ENCODE measurements around the gene PITX2. TPM values are rescaled to one million over a fixed set of nuclear protein-coding genes. Genes with fewer than 3 reads are reported as not detected.

Gene PITX2
- total RNA-seq, 1 donor from 2014 or later = 1.0 TPM

- no peak overlapping the region for H3K4me3 Mint-ChIP-seq (ENCODE audit: unreplicated experiment)
- TF ChIP-seq CTCF (IDR thresholded peaks at IDR 0.05) = no peak
- peaks cover 90% of the 10 kb centered on the region for H3K27me3 Mint-ChIP-seq (ENCODE audit: low read depth)
- peaks cover 10% of the 10 kb centered on the region for H3K36me3 Mint-ChIP-seq (ENCODE audit: low read depth)
- no peak overlapping the region for H3K27ac Mint-ChIP-seq (ENCODE audit: unreplicated experiment)
- no peaks in the 10 kb centered on the region for H3K9me3 Mint-ChIP-seq (ENCODE audit: low read depth)
- peaks cover 17% of the 10 kb centered on the region for H3K4me1 Mint-ChIP-seq (ENCODE audit: low read depth)
- no peak for DNase-seq (ENCODE audit: low spot score)
These were observed 6.4 kb upstream of the PITX2 start for GRCh38 chr4:110629214-110629754.

GRCh38 chr4:110628663-110629213 is 5.9 kb upstream of the PITX2 start:
- Mint-ChIP-seq H3K36me3 (ENCODE audit: low read depth) (peaks cover 10% of the 10 kb centered on the region), H3K9me3 (ENCODE audit: low read depth) (no peaks in the 10 kb centered on the region), H3K27me3 (ENCODE audit: low read depth) (peaks cover 92% of the 10 kb centered on the region), H3K4me1 (ENCODE audit: low read depth) (peaks cover 17% of the 10 kb centered on the region), H3K27ac (ENCODE audit: unreplicated experiment) (no peak overlapping the region), H3K4me3 (ENCODE audit: unreplicated experiment) (no peak overlapping the region)
- DNase-seq (ENCODE audit: low spot score) = no peak
- TF ChIP-seq CTCF (IDR thresholded peaks at IDR 0.05) = no peak

- peaks cover 92% of the 10 kb centered on the region for H3K27me3 Mint-ChIP-seq (ENCODE audit: low read depth)
- DNase-seq (ENCODE audit: low spot score) = no peak
- H3K4me1 Mint-ChIP-seq (ENCODE audit: low read depth) = peaks cover 23% of the 10 kb centered on the region
- H3K36me3 Mint-ChIP-seq (ENCODE audit: low read depth) = peaks cover 14% of the 10 kb centered on the region
- no peak overlapping the region for H3K27ac Mint-ChIP-seq (ENCODE audit: unreplicated experiment)
- no peak for TF ChIP-seq CTCF (IDR thresholded peaks at IDR 0.05)
- no peak overlapping the region for H3K4me3 Mint-ChIP-seq (ENCODE audit: unreplicated experiment)
- no peaks in the 10 kb centered on the region for H3K9me3 Mint-ChIP-seq (ENCODE audit: low read depth)
These were observed 5.2 kb upstream of the PITX2 start for GRCh38 chr4:110627977-110628662.

- Mint-ChIP-seq H3K27ac (ENCODE audit: unreplicated experiment) (no peak overlapping the region), H3K4me1 (ENCODE audit: low read depth) (peaks cover 24% of the 10 kb centered on the region), H3K4me3 (ENCODE audit: unreplicated experiment) (no peak overlapping the region), H3K27me3 (ENCODE audit: low read depth) (peaks cover 93% of the 10 kb centered on the region), H3K9me3 (ENCODE audit: low read depth) (no peaks in the 10 kb centered on the region), H3K36me3 (ENCODE audit: low read depth) (peaks cover 13% of the 10 kb centered on the region)
- TF ChIP-seq CTCF (IDR thresholded peaks at IDR 0.05) = no peak
- DNase-seq (ENCODE audit: low spot score) = no peak
These were observed 3.8 kb upstream of the PITX2 start for GRCh38 chr4:110626532-110627153.

GRCh38 chr4:110625576-110626257 is 2.8 kb upstream of the PITX2 start:
- Mint-ChIP-seq H3K4me1 (ENCODE audit: low read depth) (peaks cover 26% of the 10 kb centered on the region), H3K27me3 (ENCODE audit: low read depth) (peaks cover 93% of the 10 kb centered on the region), H3K27ac (ENCODE audit: unreplicated experiment) (no peak overlapping the region), H3K9me3 (ENCODE audit: low read depth) (no peaks in the 10 kb centered on the region), H3K36me3 (ENCODE audit: low read depth) (peaks cover 13% of the 10 kb centered on the region), H3K4me3 (ENCODE audit: unreplicated experiment) (no peak overlapping the region)
- no peak for TF ChIP-seq CTCF (IDR thresholded peaks at IDR 0.05)
- DNase-seq (ENCODE audit: low spot score) = no peak

Data from chondrocyte (in vitro differentiated cells).